Kidney (tissue), 14 donors: ENCODE measurements around the gene P2RX7. TPM values are rescaled to one million over a fixed set of nuclear protein-coding genes. Genes with fewer than 3 reads are reported as not detected.

ENCODE experiments used
- DNase-seq, 5 donors: peaks; one replicate each; pipeline ENCODE4 v3.0.0-alpha.2; 2013 to 2020
- FAIRE-seq: peaks from 2 replicates; lab custom pipeline; 2012; peaks lifted over from hg19 to GRCh38; lab: Jason Lieb, UNC
- H3K27ac ChIP-seq, 2 donors: one replicate each; pipeline ENCODE4 v1.7.0; 2013; ENCODE audit warnings: low read depth in 2 of 2, low read length in 2 of 2, inconsistent platforms in 1 of 2
- H3K27me3 ChIP-seq: one replicate; pipeline ENCODE4 v1.7.1; 2013; ENCODE audit warnings: low read length, inconsistent platforms; ENCODE audit not compliant: control insufficient read depth, insufficient read depth
- H3K36me3 ChIP-seq, 3 donors: one replicate each; pipeline versions ENCODE4 v1.7.0 to v1.7.1; 2013; ENCODE audit warnings: low read length in 3 of 3, control low read depth in 1 of 3, inconsistent platforms in 1 of 3; ENCODE audit not compliant: insufficient read depth in 3 of 3, control insufficient read depth in 2 of 3
- H3K4me1 ChIP-seq, 3 donors: one replicate each; pipeline versions ENCODE4 v1.7.0 to v1.7.1; 2013; ENCODE audit warnings: low read length in 3 of 3, inconsistent platforms in 1 of 3, low read depth in 1 of 3; ENCODE audit not compliant: control insufficient read depth in 2 of 3, insufficient read depth in 2 of 3
- H3K4me3 ChIP-seq, 3 donors: one replicate each; pipeline versions ENCODE4 v1.7.0 to v1.8.1; 2013; ENCODE audit warnings: low read length in 3 of 3, control low read depth in 1 of 3, inconsistent platforms in 1 of 3
- H3K9ac ChIP-seq, 3 donors: one replicate each; pipeline versions ENCODE4 v1.7.0 to v1.7.1; 2013; ENCODE audit warnings: low read length in 3 of 3, control low read depth in 1 of 3, inconsistent platforms in 1 of 3
- H3K9me3 ChIP-seq, 3 donors: one replicate each; pipeline versions ENCODE4 v1.7.0 to v1.7.1; 2013; ENCODE audit warnings: low read length in 3 of 3, control low read depth in 1 of 3, inconsistent platforms in 1 of 3; ENCODE audit not compliant: control insufficient read depth in 2 of 3, insufficient read depth in 1 of 3
- intact Hi-C: fragments of 100-400 bp; cut with DNase I; formaldehyde crosslinking; loops from one replicate; pipeline ENCODE4 v1.11.1; 2022
- polyA plus RNA-seq: library from polyadenylated mRNA; stranded (reverse); fragments of 350-450 nt; fragmentation: Illumina TruSeq; extraction: RNeasy Lipid Tissue Mini Kit (QIAGEN cat#74804); gene quantifications from one replicate; pipeline ENCODE4 v1.2.3, GENCODE V29; 2014; ENCODE audit warnings: low read depth, low replicate concordance; ENCODE audit not compliant: insufficient read depth
- total RNA-seq: library from RNA; stranded (reverse); fragmentation: NEBNext Ultra II Directional; extraction: Animal tissue kit (Norgen Biotek cat#: 25700); gene quantifications from one replicate; pipeline ENCODE4 v1.2.1, GENCODE V29; 2021
- TF ChIP-seq, protein P1 (sequence below): IDR thresholded peaks from 3 replicates; pipeline ENCODE4 v1.5.1; 2012; ENCODE audit warnings: mild to moderate bottlenecking, moderate library complexity, borderline replicate concordance; ENCODE audit not compliant: insufficient read depth; ENCODE audit errors: extremely low read depth
- donor health status: control.
- donor health status: control.
- donor health status: control.
- donor health status: control.
- donor health status: control.
- donor health status: DM: yes; HTN: yes; CAD: no.
- donor health status: Normal renal cell carcinoma (clear cell type).

P2RX7 gene
- total and polyA plus RNA-seq, 2 donors from 2014 or later = 0.45 to 3.5 TPM

DNA sequence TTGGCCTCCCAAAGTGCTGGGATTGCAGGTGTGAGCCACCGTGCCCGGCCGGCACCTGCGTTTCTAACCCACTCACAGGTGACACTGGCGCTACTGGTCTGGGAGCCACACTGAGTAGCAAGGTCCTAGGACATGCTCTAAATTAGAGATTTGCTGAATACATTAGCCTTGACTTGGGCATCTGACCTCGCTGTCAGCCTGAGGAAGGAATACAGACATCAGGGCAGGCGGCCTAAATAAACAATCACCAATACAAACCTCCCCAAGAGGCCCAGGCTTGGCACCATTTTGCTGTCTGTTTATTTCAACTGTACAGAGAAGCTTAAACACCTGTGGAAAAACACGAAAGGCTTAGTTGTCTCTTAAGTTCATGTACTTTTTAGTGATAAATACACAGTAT lies 104.7 kb downstream of the P2RX7 start:
- FAIRE-seq = no peak
- intact Hi-C loops = no loop called here
- Histone ChIP-seq H3K27me3 (no peaks in the 10 kb centered on the region), H3K9ac (no peak overlapping the region), H3K4me3 (no peak overlapping the region), H3K4me1 (peaks cover 0 to 6% (median 0%) of the 10 kb centered on the region in 3 donors), H3K9me3 (no peaks in the 10 kb centered on the region), H3K36me3 (peaks cover 0 to 14% (median 0%) of the 10 kb centered on the region in 3 donors), H3K27ac (no peak overlapping the region)
- DNase-seq = no peak
- TF ChIP-seq, protein P1, sequence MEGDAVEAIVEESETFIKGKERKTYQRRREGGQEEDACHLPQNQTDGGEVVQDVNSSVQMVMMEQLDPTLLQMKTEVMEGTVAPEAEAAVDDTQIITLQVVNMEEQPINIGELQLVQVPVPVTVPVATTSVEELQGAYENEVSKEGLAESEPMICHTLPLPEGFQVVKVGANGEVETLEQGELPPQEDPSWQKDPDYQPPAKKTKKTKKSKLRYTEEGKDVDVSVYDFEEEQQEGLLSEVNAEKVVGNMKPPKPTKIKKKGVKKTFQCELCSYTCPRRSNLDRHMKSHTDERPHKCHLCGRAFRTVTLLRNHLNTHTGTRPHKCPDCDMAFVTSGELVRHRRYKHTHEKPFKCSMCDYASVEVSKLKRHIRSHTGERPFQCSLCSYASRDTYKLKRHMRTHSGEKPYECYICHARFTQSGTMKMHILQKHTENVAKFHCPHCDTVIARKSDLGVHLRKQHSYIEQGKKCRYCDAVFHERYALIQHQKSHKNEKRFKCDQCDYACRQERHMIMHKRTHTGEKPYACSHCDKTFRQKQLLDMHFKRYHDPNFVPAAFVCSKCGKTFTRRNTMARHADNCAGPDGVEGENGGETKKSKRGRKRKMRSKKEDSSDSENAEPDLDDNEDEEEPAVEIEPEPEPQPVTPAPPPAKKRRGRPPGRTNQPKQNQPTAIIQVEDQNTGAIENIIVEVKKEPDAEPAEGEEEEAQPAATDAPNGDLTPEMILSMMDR = no peak

Other genes with a start within 250 kb of the P2RX7 start
- 51.9 TPM for gene SPPL3, start 228.5 kb upstream of the P2RX7 start, total RNA-seq
- gene SPPL3, start 228.5 kb upstream of the P2RX7 start, polyA plus RNA-seq = 23.8 TPM
- gene HNF1A, start 154.3 kb upstream of the P2RX7 start, total RNA-seq = 6.7 TPM
- gene HNF1A, start 154.3 kb upstream of the P2RX7 start, polyA plus RNA-seq = 32.4 TPM
- 15.6 TPM for gene C12orf43, start 116.4 kb upstream of the P2RX7 start, total RNA-seq
- gene C12orf43, start 116.4 kb upstream of the P2RX7 start, polyA plus RNA-seq = 10.3 TPM
- gene OASL, start 93.6 kb upstream of the P2RX7 start, total RNA-seq = 1.0 TPM
- 1.0 TPM for gene OASL, start 93.6 kb upstream of the P2RX7 start, polyA plus RNA-seq
- 36.2 TPM for gene P2RX4, start 77.3 kb downstream of the P2RX7 start, total RNA-seq
- gene P2RX4, start 77.3 kb downstream of the P2RX7 start, polyA plus RNA-seq = 28.8 TPM
- gene CAMKK2, start 163.8 kb downstream of the P2RX7 start, total RNA-seq = 35.6 TPM
- 16.3 TPM for gene CAMKK2, start 163.8 kb downstream of the P2RX7 start, polyA plus RNA-seq
- 84.3 TPM for gene ANAPC5, start 219.5 kb downstream of the P2RX7 start, total RNA-seq
- 85.1 TPM for gene ANAPC5, start 219.5 kb downstream of the P2RX7 start, polyA plus RNA-seq